ENCODE results near the gene PHKB. TPM values are rescaled to one million over a fixed set of nuclear protein-coding genes. Genes with fewer than 3 reads are reported as not detected.

Gene PHKB
- total and polyA plus RNA-seq, 2 experiments from 2014 or later, result 31.3 to 52.0 TPM

DNA sequence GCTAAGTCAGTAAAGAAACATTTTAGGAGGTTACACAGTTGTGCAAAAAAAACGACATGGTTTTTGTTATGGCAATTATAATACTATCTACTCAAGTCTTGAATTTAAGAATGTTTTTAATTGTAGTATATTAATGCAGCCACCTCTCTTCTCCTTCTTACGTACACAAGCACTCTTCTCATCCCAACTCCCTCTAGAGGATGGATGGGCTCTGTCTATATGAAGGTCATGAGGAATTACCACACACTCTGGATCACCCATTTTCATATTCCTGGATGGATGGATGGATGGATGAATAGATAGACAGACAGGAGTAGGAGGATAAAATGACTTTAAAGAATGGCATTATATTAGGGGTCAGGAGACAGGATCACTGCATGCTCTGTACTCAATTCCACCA is 120.0 kb downstream of the PHKB start:
- TF ChIP-seq EZH2 (IDR thresholded peaks at IDR 0.05; ENCODE audit: insufficient read depth, poor library complexity, severe bottlenecking) (no peak), EZH2phosphoT487 (IDR thresholded peaks at IDR 0.05; ENCODE audit: insufficient read depth, low read depth) (no peak)
- Histone ChIP-seq H4K20me1 (ENCODE audit: insufficient read depth) (no peaks in the 10 kb centered on the region), H3K27ac (no peak overlapping the region), H2AFZ (no peak overlapping the region), H3K79me2 (ENCODE audit: insufficient read depth) (no peaks in the 10 kb centered on the region), H3K9ac (no peak overlapping the region), H3K4me3 (no peak overlapping the region), H3K4me2 (ENCODE audit: unreplicated experiment) (no peak overlapping the region), H3K27me3 (replicated peaks; ENCODE audit: insufficient read depth) (no peaks in the 10 kb centered on the region), H3K4me1 (ENCODE audit: insufficient read depth) (no peaks in the 10 kb centered on the region), H3F3A (ENCODE audit: insufficient read depth) (no peaks in the 10 kb centered on the region), H3K36me3 (ENCODE audit: low read depth) (no peaks in the 10 kb centered on the region), H3K9me3 (ENCODE audit: low read depth) (no peaks in the 10 kb centered on the region), H3K9me2 (ENCODE audit: insufficient read depth) (no peaks in the 10 kb centered on the region)
- no peak for DNase-seq
- in situ Hi-C loops (cut with MboI), result no loop called here
- WGBS, 2 experiments (ENCODE audit: low coverage in 1 of 2, low lambda C conversion rate in 2 of 2, missing lambda C conversion rate in 2 of 2), result 76 to 80% methylated on average over 2 of the region's 2 CpGs

- no peaks in the 10 kb centered on the region; the same call in 1 of the 2 replicates for H3K36me3 ChIP-seq (ENCODE audit: low read depth)
- no peaks in the 10 kb centered on the region for H3K79me2 ChIP-seq (ENCODE audit: insufficient read depth)
- no peak overlapping the region for H2AFZ ChIP-seq
- in situ Hi-C loops (cut with MboI), result no loop called here
- no peaks in the 10 kb centered on the region for H3K9me2 ChIP-seq (ENCODE audit: insufficient read depth)
- H3K9me3 ChIP-seq (ENCODE audit: low read depth), result no peaks in the 10 kb centered on the region
- no peaks in the 10 kb centered on the region for H4K20me1 ChIP-seq (ENCODE audit: insufficient read depth)
- H3K27me3 ChIP-seq (replicated peaks; ENCODE audit: insufficient read depth), result no peaks in the 10 kb centered on the region
- 81 to 94% methylated on average over 4 of the region's 4 CpGs for WGBS, 2 experiments (ENCODE audit: low coverage in 1 of 2, low lambda C conversion rate in 2 of 2, missing lambda C conversion rate in 2 of 2)
- TF ChIP-seq EZH2 (IDR thresholded peaks at IDR 0.05; ENCODE audit: insufficient read depth, poor library complexity, severe bottlenecking) (no peak), EZH2phosphoT487 (IDR thresholded peaks at IDR 0.05; ENCODE audit: insufficient read depth, low read depth) (no peak)
- H3K4me2 ChIP-seq (ENCODE audit: unreplicated experiment), result no peak overlapping the region
- no peaks in the 10 kb centered on the region for H3F3A ChIP-seq (ENCODE audit: insufficient read depth)
- no peaks in the 10 kb centered on the region for H3K4me1 ChIP-seq (ENCODE audit: insufficient read depth)
- H3K4me3 ChIP-seq, result no peak overlapping the region
- DNase-seq, result no peak
- H3K27ac ChIP-seq, result no peak overlapping the region
- no peak overlapping the region for H3K9ac ChIP-seq
Measured at GRCh38 chr16:47584464-47585225, 123.5 kb downstream of the PHKB start.

DNA sequence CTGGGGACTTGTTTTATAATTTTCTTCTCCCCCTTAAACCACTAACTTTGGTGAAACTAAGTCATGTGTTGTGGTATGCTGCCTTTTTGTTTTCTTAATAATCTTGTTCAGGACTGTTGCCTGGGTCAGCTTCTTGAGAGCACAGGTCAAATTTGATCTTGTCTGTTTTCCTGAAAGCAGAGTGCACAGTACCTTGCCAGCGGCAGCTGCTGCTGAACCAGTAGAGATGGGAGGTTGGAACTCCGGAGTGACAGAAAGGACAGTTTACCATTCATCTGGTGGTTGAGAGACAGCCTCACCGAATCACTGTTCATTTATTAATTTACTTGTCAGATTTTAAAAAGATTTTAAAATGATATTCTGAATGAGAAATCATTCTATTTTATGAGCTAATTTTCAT is 125.0 kb downstream of the PHKB start:
- Histone ChIP-seq H3K9me2 (ENCODE audit: insufficient read depth) (no peaks in the 10 kb centered on the region), H3K27me3 (replicated peaks; ENCODE audit: insufficient read depth) (no peaks in the 10 kb centered on the region), H3K27ac (no peak overlapping the region), H3K9me3 (ENCODE audit: low read depth) (no peaks in the 10 kb centered on the region), H3K79me2 (ENCODE audit: insufficient read depth) (no peaks in the 10 kb centered on the region), H3K36me3 (ENCODE audit: low read depth) (peaks cover 9% of the 10 kb centered on the region; the same call in 1 of the 2 replicates), H3F3A (ENCODE audit: insufficient read depth) (no peaks in the 10 kb centered on the region), H4K20me1 (ENCODE audit: insufficient read depth) (no peaks in the 10 kb centered on the region), H2AFZ (no peak overlapping the region), H3K4me3 (no peak overlapping the region), H3K4me1 (ENCODE audit: insufficient read depth) (no peaks in the 10 kb centered on the region), H3K9ac (no peak overlapping the region), H3K4me2 (ENCODE audit: unreplicated experiment) (no peak overlapping the region)
- TF ChIP-seq EZH2 (IDR thresholded peaks at IDR 0.05; ENCODE audit: insufficient read depth, poor library complexity, severe bottlenecking), result no peak
- no peak for TF ChIP-seq EZH2phosphoT487 (IDR thresholded peaks at IDR 0.05; ENCODE audit: insufficient read depth, low read depth)
- DNase-seq, result no peak
- 67 to 69% methylated on average over 3 of the region's 3 CpGs for WGBS, 2 experiments (ENCODE audit: low coverage in 1 of 2, low lambda C conversion rate in 2 of 2, missing lambda C conversion rate in 2 of 2)
- in situ Hi-C loops (cut with MboI), result no loop called here

- in situ Hi-C loops (cut with MboI), result no loop called here
- Histone ChIP-seq H3K9me3 (ENCODE audit: low read depth) (no peaks in the 10 kb centered on the region), H3K4me3 (no peak overlapping the region), H3F3A (ENCODE audit: insufficient read depth) (no peaks in the 10 kb centered on the region), H3K36me3 (ENCODE audit: low read depth) (peaks cover 9% of the 10 kb centered on the region; the same call in 1 of the 2 replicates), H4K20me1 (ENCODE audit: insufficient read depth) (no peaks in the 10 kb centered on the region), H3K79me2 (ENCODE audit: insufficient read depth) (no peaks in the 10 kb centered on the region), H3K27ac (no peak overlapping the region), H2AFZ (no peak overlapping the region), H3K4me1 (ENCODE audit: insufficient read depth) (no peaks in the 10 kb centered on the region), H3K9ac (no peak overlapping the region), H3K4me2 (ENCODE audit: unreplicated experiment) (no peak overlapping the region), H3K9me2 (ENCODE audit: insufficient read depth) (no peaks in the 10 kb centered on the region), H3K27me3 (replicated peaks; ENCODE audit: insufficient read depth) (no peaks in the 10 kb centered on the region)
- no peak for TF ChIP-seq EZH2 (IDR thresholded peaks at IDR 0.05; ENCODE audit: insufficient read depth, poor library complexity, severe bottlenecking)
- no peak for TF ChIP-seq EZH2phosphoT487 (IDR thresholded peaks at IDR 0.05; ENCODE audit: insufficient read depth, low read depth)
- 93 to 98% methylated on average over 2 of the region's 2 CpGs for WGBS, 2 experiments (ENCODE audit: low coverage in 1 of 2, low lambda C conversion rate in 2 of 2, missing lambda C conversion rate in 2 of 2)
- no peak for DNase-seq
Measured at GRCh38 chr16:47590472-47590871, 129.3 kb downstream of the PHKB start.

Data from GM23248 (cell line).